Measurements from ENCODE around the gene RNF115. TPM values are rescaled to one million over a fixed set of nuclear protein-coding genes. Genes with fewer than 3 reads are reported as not detected.

The RNF115 gene
- total RNA-seq, 1 experiment from 2014 or later = 11.0 TPM

- Histone ChIP-seq H3K23ac (ENCODE audit: insufficient read length, low read depth, low read length) (no peak overlapping the region), H3K27ac (ENCODE audit: insufficient read length, low read depth, low read length) (no peak overlapping the region), H3K9ac (ENCODE audit: extremely low read depth, insufficient read length, low read length) (no peak overlapping the region), H3K9me3 (ENCODE audit: control insufficient read depth, low read depth, low read length) (no peaks in the 10 kb centered on the region), H2BK120ac (ENCODE audit: low read depth, low read length, poor library complexity, severe bottlenecking) (no peak overlapping the region), H2AFZ (ENCODE audit: low read length) (no peak overlapping the region), H4K20me1 (ENCODE audit: control insufficient read depth, insufficient read depth, insufficient read length) (no peaks in the 10 kb centered on the region), H3K4me2 (ENCODE audit: insufficient read depth, insufficient read length, low read length) (peak overlapping the region; percentile 67), H3K79me1 (ENCODE audit: insufficient read depth, low read depth, low read length, poor library complexity, severe bottlenecking) (no peaks in the 10 kb centered on the region), H2BK5ac (ENCODE audit: insufficient read length, low read length) (no peak overlapping the region), H2AK5ac (ENCODE audit: insufficient read length, low read length) (no peak overlapping the region), H3T11ph (ENCODE audit: low read length) (no peak overlapping the region), H2BK15ac (ENCODE audit: low read depth, low read length) (no peak overlapping the region), H3K18ac (ENCODE audit: insufficient read length, low read depth, low read length) (peak overlapping the region; percentile 53), H4K91ac (ENCODE audit: insufficient read length, low read depth, low read length) (no peak overlapping the region), H3K14ac (ENCODE audit: insufficient read depth, low read length) (peak overlapping the region; percentile 77), H3K56ac (ENCODE audit: insufficient read length, low read depth, low read length) (no peak overlapping the region), H3K4ac (ENCODE audit: low read depth, low read length) (no peak overlapping the region), H3K79me2 (ENCODE audit: insufficient read depth, low read length) (no peaks in the 10 kb centered on the region), H2BK20ac (ENCODE audit: low read depth, low read length, poor library complexity, severe bottlenecking) (no peak overlapping the region), H3K23me2 (ENCODE audit: insufficient read length, low read depth, low read length, poor library complexity, severe bottlenecking) (peaks cover 11% of the 10 kb centered on the region), H3K4me1 (ENCODE audit: insufficient read depth, low read length) (no peaks in the 10 kb centered on the region; the same call in 1 of the 2 replicates), H4K8ac (replicated peaks; ENCODE audit: insufficient read length, low read depth, low read length) (no peak overlapping the region), H2BK12ac (ENCODE audit: insufficient read length, low read depth, low read length) (no peak overlapping the region), H4K5ac (ENCODE audit: insufficient read length, low read depth, low read length) (no peak overlapping the region), H3K27me3 (ENCODE audit: insufficient read depth, low read length) (peaks cover 5% of the 10 kb centered on the region; the same call in 1 of the 2 replicates)
- no peak overlapping the region; a peak in 1 of 7 replicates for H3K27ac Mint-ChIP-seq
- no peaks in the 10 kb centered on the region; a peak in 1 of 5 replicates for H3K9me3 Mint-ChIP-seq
- H3K27me3 Mint-ChIP-seq (ENCODE audit: low read depth) = peaks cover 35% of the 10 kb centered on the region
- peak; percentile 71 for DNase-seq
- peak overlapping the region; percentile 29 to 79 for H3K4me3 Mint-ChIP-seq
- TF ChIP-seq CTCF (conservative IDR thresholded peaks at IDR 0.05) = no peak
- peaks cover 13 to 23% of the 10 kb centered on the region in 2 experiments for H3K4me1 Mint-ChIP-seq
- WGBS (ENCODE audit: extremely low coverage, insufficient read length, low lambda C conversion rate) = no CpG with 5 or more reads among the region's 47 CpGs
- no peaks in the 10 kb centered on the region for H3K36me3 Mint-ChIP-seq (ENCODE audit: insufficient read depth in 1 of 3, low read depth in 3 of 3)
Measured at GRCh38 chr1:145871994-145872924, 48.4 kb upstream of the RNF115 start.
